Measurements from ENCODE around the gene SPIN4.

DNA sequence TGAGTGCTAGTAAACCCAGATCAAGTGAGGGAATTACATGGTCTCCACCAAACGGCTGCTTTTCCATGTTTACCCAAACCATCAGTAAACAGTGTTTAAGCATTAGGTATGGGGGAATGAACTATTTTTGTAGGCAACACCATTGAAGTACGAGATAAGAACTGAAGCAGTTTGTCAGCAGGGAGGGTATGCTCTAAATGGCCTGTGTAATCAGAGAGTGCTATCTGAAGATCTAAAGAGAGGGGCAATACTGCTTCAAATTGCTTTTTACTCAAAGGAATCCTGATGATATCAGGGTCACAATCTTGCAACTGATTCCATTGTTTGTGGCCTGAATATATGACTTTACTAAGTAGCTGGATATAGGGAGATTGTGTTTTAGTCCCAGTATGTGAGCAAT, 10.4 kb upstream of the SPIN4 start:
- TF ChIP-seq, protein P1, sequence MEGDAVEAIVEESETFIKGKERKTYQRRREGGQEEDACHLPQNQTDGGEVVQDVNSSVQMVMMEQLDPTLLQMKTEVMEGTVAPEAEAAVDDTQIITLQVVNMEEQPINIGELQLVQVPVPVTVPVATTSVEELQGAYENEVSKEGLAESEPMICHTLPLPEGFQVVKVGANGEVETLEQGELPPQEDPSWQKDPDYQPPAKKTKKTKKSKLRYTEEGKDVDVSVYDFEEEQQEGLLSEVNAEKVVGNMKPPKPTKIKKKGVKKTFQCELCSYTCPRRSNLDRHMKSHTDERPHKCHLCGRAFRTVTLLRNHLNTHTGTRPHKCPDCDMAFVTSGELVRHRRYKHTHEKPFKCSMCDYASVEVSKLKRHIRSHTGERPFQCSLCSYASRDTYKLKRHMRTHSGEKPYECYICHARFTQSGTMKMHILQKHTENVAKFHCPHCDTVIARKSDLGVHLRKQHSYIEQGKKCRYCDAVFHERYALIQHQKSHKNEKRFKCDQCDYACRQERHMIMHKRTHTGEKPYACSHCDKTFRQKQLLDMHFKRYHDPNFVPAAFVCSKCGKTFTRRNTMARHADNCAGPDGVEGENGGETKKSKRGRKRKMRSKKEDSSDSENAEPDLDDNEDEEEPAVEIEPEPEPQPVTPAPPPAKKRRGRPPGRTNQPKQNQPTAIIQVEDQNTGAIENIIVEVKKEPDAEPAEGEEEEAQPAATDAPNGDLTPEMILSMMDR (conservative IDR thresholded peaks at IDR 0.05 in 1 of 2, IDR thresholded peaks at IDR 0.05 in 1 of 2; ENCODE audit: low read depth in 1 of 2, low read length in 2 of 2) = no peak
- no peak for TF ChIP-seq EZH2 (IDR thresholded peaks at IDR 0.05; ENCODE audit: low read length, missing control alignments)

Measured in fibroblast of lung (primary cell).